Frontal cortex (tissue), 4 donors: ENCODE data around the gene CLDN3. TPM values are rescaled to one million over a fixed set of nuclear protein-coding genes. Genes with fewer than 3 reads are reported as not detected.
"Not testable (repeated sequence)": the region's sequence is repeated elsewhere in the genome, so short reads cannot be mapped to it uniquely, and the experiment has no call there.

Experiments used
- DNase-seq, 2 donors: peaks; one replicate each; pipeline ENCODE4 v3.0.0; 2012; ENCODE audit warnings: low spot score in 2 of 2
- FAIRE-seq: peaks from 2 replicates; lab custom pipeline; 2012; peaks lifted over from hg19 to GRCh38; lab: Jason Lieb, UNC
- total RNA-seq: library from RNA; depleted of rRNA; stranded (reverse); fragments of >200 nt; gene quantifications from one replicate; pipeline ENCODE4 v1.2.3, GENCODE V29; 2014
- donor health status: control.
- donor health status: control.
- donor health status: control.

Gene CLDN3
- total RNA-seq, 1 donor from 2014 or later, result not detected

DNA sequence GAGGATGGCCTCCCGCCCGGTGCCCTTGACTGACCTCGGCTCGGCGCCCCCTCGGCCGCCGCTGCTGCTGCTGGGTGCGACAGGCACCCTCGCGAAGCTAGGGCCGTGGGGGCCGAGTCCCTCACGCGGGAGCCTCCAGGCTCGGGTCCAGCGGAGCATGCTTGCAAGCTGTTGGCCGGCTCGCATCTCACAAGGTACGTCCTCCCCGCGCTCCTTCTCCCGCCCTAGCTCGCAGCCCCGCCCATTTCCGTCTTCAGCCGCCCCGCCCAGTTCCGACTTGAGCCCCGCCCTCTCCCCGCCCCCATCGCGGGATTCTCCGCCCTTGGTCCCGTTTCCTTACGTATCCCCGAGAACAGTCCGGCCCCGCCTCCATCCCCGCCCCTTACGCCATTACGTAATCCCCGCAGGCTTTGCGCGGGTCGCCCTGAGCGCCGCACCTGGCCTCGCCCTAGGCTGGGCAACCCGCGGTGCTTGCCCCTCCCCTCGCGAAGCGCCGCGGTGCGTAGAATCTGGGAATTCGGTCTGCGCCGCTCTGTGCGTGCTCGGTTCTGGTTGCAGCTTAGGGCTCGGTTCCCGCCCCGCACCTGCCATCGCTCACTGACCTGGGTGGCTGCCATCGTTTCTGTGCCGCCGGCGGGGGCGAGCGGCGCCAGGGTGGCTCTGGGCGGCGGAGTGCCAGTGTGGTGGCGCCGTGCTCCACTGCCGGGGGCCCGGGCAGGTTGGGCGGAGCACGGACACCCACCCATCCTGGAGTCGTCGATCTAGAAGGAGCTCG, 31.3 kb downstream of the CLDN3 start, which contains the start of gene ABHD11:
Gene ABHD11 (minus strand): TSS at position 191 of the 775 bp plus-strand sequence. CDS start 32 bp downstream, at position 159.
- DNase-seq, result peak; percentile 99
- FAIRE-seq, result no peak

DNA sequence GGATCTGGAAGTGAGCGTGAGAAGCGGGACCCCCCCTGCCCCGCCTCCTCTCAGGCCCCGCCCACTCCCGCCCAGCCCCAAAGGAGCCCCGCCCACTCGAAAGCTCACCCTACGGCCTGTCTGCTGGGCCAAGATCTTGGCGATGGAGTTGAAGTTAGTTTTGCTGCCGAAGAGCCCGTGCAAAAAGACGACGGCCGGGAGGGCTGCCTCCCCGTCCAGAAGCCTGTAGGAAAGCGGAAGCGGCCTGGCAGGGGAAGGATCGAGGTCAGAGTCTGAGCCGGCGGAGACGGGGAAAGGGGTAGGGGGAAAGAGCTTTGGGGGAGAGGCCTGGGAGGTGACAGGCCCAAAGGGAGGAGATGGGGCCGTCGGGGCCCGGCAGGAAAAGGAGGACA, 31.9 kb downstream of the CLDN3 start:
- FAIRE-seq (no peak), DNase-seq (peak; percentile 62 to 75)

DNA sequence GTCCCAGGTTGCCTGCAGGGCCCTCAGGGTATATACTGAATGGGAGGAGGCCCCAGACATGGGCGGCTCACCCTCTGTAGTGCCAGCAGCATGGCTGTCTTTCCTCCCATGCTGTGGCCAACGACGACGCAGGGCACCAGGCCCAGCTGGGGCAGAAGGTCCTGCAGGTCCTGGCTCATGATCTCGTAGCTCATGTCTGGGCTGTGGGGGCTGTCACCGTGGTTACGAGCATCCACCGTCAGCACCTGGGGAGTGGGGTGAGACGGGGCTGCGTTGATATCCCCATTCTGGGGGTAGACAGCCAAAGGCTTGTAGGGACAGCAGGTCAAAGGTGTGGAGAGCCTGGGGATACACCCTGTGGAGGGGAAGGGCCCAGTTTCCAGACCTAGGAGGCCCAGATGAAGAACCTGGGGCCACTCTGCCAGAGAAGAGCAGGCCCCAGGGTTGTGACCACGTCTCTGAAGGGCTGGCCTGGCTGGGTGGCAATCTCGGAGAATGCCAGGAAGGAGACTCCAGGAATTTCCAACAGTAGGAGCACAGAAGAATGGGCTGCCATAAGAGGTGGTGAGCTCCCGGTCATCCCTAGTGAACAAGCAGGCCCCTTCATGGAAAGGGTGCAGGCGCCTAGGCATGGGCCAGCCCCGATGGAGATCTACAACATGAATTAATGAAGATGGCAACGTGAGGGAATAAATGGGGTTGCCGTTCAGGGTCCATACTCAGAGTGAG, 32.4 kb downstream of the CLDN3 start:
- FAIRE-seq (no peak), DNase-seq (no peak)

DNA sequence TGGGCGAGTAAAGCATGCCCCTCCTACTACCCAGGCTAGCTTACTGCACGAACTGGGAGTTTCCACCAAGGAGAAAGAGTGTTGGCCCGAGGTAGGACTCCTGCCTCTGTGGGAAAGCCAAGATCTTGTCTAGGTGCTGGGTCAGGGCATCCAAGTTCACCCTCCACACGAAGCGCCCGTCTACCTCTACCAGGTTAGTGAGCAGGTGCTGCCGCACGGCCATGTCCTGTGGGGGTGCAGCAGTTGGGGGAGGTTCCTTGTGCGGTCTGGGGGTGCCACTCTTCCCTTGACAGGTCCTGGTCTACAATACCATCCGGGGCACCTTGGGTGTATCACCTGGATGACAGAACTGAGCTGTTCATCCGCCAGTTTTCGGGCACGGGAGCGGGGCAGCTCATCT, 33.2 kb downstream of the CLDN3 start:
- no peak for FAIRE-seq
- DNase-seq, result no peak

DNA sequence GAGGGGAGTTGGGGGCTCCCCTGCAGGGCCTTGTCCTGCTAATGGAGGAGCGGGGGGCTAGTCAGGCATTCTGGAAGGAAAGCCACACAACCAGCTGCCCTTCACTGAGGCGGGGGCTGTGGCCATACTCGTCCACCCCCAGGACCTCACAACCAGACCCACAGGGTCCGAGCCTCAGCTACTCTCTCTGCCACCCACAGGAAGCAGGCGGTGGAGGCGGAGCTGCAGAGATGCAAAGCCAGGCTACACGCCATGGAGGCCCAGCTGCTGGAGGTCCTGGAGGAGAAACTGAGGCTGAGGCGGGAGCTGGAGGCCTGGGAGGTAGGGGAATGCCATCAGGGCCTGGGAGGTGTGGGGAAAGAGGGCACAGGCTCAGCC, 34.6 kb downstream of the CLDN3 start:
- no peak for FAIRE-seq

DNA sequence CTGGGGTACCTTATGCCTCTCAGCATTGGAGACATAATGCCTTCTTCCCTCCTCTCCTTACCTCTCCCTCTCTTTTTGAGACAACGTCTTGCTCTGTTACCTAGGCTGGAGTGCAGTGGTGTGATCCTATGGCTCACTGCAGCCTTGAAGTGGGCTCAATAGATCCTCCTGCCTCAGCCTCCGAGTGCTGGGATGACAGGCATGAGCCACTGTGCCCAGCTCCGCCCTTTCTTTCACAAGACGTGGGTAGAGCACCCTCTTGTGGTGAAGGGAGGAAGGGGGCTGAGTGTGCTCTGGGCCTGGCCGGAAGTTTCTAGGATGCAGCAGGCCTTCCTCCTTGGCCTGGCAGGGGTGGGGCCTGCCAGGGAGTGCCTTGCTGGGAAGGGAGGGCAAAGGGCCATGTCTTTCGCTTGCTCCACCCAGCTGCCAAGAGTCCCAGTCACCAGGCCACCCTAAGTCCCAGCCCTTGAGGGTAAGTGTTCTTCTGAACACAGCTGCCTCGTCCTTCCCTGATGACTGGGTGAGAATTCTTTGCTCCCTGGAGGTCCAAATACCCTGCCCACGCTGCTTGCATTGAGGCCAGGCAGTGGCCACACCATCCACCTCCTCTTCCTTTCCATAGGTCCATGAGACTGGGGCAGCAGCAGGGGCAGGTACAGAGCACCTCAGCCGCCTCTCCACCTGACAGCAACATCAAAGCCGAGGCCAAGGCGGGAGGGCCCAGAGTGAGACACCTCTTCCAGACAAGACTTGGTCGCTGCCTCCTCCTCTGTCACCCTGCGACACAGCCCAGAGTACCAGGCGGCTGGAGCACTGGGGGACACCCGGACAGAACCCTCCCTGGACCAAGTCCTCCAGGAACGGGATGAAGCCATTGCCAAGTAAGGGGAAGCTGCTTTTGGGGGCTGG, 35.2 kb downstream of the CLDN3 start:
- FAIRE-seq (no peak), DNase-seq (no peak)

More for the DNA sequence above, 34.6 kb downstream of the CLDN3 start:
- DNase-seq, result no peak

DNA sequence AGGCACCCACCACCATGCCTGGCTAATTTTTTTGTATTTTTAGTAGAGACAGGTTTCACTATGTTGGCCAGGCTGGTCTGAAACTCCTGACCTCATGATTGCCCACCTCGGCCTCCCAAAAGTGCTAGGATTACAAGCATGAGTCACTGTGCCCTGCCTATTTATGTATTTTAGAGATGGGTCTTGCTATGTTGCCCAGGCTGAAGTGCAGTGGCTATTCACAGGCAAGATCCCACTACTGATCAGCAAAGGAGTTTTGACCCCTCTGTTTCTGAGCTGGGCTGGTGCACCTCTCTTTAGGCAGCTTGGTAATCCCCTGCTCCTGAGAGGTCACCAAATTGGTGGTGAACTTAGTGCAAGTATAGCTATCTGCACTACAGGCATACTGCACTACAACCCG, 37.7 kb downstream of the CLDN3 start:
- DNase-seq, result no peak
- FAIRE-seq, result no peak

DNA sequence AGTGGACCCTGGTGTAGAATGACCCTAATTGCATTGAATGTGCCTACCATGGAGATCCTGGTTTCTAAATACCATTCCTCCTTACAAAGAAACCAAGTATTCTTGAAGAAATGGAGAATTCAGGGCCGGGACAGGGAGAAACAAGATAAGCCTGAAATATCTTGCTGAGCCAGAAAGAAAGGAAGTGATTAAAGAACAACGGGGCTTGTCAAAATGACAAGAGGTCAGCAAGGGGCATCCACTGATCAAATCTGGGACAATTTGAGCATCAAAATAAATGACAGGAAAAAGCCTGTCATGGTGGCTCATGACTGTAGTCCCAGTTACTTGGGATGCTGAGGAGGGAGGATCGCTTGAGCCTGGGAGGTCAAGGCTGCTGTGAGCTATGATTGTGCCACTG, 39.6 kb downstream of the CLDN3 start:
- FAIRE-seq (no peak), DNase-seq (no peak)

DNA sequence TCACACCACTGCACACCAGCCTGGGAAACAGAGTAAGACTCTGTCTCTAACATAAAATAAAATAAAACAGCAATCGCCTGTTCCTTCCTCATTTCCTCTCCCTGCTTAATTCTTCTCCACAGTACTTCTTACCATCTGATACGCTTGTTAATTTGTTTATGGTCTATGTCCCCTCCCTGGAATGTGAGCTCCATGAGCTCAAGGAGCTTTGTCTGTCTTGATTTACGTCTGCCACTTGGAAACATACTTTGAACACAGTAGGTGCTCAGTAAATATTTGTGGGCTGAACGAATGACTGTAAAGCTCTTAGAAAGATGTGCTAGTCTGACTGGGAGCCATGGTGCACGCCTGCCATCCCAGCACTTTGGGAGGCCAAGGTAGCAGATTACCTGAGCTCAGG, 41.5 kb downstream of the CLDN3 start:
- FAIRE-seq (no peak), DNase-seq (no peak)

DNA sequence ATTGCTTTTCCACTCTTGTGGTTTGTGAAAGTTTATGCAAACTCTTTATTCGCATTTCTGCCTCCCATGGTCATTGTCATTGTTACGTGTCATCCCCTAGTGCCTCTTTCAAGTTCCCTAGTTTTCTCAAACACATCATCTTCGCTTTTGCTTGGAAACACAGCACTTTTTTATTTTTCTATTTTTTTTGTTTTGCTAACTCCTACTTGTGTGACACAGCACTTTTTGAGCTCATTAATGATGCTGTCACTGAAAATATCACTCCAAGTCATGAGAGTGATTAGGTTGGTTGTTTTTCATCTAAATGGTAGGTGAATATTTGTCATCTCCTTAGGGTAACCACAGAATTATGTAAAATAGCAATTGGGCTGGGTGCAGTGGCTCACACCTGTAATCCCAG, 42.1 kb downstream of the CLDN3 start:
- no peak for DNase-seq
- no peak for FAIRE-seq

DNA sequence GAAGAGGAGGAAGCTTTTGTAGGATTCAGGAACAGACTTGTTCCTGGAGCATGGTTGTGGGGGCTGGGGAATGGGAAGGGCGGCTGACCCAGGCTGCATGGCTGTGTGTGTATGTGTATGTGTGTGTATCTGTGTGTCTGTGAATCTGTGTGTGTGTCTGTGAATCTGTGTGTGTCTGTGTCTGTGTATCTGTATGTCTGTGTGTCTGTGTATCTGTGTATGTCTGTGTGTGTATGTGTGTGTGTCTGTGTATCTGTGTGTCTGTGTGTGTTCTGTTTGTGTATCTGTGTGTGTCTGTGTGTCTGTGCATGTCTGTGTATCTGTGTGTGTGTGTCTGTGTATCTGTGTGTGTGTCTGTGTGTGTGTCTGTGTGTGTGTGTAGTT, 44.0 kb downstream of the CLDN3 start:
- DNase-seq (no peak), FAIRE-seq (no peak)

DNA sequence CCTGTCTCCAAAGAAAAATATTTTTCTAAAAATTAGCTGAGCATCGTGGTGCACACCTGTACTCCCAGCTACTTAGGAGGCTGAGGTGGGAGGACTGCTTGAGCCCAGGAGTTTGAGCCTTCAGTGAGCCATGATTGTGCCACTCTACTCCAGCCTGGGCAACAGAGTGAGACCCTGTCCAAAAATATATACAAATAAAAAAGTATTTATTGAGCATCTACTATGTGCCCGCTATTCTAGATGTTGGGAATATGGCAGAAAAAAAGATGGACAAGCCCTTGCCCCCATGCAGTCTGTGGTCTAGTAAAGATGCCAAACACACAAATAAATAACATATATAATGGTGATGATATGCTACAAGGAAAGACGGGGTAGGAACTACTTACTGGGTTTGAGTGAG, 46.3 kb downstream of the CLDN3 start:
- DNase-seq, result no peak
- no peak for FAIRE-seq

DNA sequence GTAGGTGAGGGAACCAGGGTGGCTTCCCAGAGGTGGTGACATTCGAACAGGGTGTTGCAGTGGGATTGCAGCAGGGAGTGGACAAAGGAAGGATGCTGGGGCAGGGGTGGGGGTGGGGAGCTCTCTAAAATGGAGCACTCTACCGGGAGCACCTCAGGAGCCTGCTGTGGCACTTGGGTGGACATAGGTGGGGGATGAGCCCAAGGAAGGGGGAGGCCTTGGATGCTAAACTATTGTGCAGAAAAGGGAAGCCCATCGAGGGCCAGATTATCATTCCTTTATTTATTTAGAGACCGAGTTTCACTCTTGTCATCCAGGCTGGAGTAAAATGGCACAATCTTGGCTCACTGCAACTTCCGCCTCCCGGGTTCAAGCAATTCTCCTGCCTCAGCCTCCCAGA, 47.3 kb downstream of the CLDN3 start:
- DNase-seq (no peak), FAIRE-seq (no peak)

DNA sequence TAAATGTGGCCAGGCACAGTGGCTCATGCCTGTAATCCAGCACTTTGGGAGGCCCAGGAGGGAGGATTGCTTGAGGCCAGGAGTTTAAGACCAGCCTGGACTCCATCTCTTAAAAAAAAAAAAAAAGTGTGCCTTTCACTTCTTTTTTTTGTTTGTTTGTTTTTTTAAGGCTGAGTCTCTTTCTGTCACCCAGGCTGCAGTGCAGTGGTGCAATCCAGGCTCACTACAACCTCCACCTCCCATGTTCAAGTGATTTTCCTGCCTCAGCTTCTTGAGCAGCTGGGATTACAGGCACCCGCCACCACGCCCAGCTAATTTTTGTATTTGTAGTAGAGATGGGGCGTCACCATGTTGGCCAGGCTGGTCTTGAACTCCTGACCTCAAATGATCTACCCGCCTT, 47.9 kb downstream of the CLDN3 start:
- DNase-seq, FAIRE-seq: not testable (repeated sequence)

DNA sequence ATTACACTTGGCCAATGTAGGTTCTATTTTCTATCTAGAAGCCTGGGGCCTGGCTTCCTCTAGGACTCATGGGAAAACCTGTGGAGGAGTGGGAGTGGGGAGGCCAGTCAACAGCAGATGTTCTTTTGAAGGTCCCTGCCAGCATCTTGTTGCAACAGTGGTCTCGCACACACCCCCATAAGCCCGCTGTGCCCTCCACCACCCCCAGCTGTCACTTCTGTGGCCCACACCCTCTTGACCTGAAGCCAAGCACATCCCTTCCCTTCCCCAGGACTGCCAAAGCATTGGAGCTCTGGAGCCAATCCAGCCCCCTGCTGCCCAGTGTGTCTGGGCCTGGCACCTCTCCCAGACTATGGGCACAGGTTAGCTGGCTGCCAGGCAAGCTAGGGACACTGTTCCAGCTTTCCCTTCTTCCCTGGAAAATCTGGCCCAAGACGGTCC, 48.7 kb downstream of the CLDN3 start:
- FAIRE-seq (no peak), DNase-seq (no peak)

DNA sequence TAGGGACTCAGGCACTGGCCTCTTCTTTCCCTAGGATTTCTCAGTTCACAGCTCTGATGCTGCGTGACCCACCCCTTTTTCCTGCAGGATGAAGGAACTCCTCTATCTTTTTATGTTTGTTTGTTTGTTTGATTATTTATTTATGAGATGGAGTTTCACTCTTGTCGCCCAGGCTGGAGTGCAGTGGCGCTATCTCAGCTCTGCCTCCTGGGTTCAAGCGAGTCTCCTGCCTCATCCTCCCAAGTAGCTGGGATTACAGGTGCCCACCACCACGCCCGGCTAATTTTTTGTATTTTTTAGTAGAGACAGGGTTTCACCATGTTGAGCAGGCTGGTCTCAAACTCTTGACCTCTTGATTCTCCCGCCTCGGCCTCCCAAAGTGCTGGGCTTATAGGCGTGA, 49.6 kb downstream of the CLDN3 start:
- not testable (repeated sequence) for FAIRE-seq, DNase-seq

DNA sequence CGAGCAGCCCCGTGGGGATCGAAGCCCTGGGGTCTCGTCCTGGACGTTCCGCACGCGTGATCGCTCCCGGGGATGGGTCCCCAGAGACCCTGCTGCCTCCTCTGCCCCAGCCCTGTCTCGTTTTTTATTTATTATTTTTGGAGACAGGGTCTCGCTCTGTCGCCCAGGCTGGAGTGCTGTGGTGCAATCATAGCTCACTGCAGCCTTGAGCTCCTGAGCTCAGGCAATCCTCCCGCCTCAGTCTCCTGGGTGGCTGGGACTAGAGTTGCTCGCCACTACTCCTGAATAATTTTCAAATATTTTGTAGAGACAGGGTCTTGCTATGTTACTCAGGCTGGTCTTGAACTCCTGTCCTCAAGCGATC, 50.3 kb downstream of the CLDN3 start:
- DNase-seq, result no peak
- FAIRE-seq, result no peak
